ENCODE results near the gene GRSF1. TPM values are rescaled to one million over a fixed set of nuclear protein-coding genes. Genes with fewer than 3 reads are reported as not detected.

GRSF1 gene
- total and polyA plus RNA-seq, 2 of the 13 experiments (the other 11 are each of a cell fraction or from before 2014, with no cell fraction given) = 66.5 to 103 TPM

DNA sequence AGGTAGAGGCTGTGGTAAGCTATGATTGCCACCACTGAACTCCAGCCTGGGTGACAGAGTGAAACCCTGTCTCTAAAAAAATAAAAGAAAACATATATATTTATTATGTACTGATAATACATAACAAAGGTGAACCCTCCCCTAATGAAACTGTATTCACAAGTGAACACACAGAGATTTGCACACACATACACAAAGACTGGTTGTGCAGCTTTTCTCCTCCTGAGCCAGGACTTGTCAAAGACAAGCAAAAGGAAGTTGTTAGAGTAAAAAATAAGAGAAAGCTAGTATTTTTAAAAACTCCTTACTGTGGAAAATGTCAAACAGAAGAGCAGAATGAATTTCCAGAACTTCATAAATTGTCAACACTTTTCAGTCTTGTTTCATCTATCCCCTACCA lies 1.5 kb upstream of the GRSF1 start:
- ChIA-PET CTCF (ENCODE audit: low intra/inter-chr PET ratio, low total read pairs) (no interaction called here), POLR2A (no interaction called here)
- Histone ChIP-seq H3K4me3 (replicated peaks in 1 of 3; ENCODE audit: insufficient read depth in 1 of 3, low read depth in 2 of 3, low read length in 3 of 3) (no peak overlapping the region), H2AFZ (ENCODE audit: low read length) (no peak overlapping the region), H3K79me2 (ENCODE audit: insufficient read depth, low read length) (peaks cover 28% of the 10 kb centered on the region), H3K27ac (ENCODE audit: extremely low read length, insufficient read depth, low read length) (no peak overlapping the region), H3K36me3 (replicated peaks in 1 of 2; ENCODE audit: control insufficient read depth in 1 of 2, insufficient read depth in 2 of 2, low read length in 2 of 2) (no peaks in the 10 kb centered on the region), H3K4me1 (ENCODE audit: insufficient read depth, low read length) (peaks cover 29% of the 10 kb centered on the region), H3K27me3 (ENCODE audit: control insufficient read depth in 1 of 2, insufficient read depth in 2 of 2, low read length in 2 of 2) (no peaks in the 10 kb centered on the region), H3K9ac (ENCODE audit: insufficient read depth, low read depth, low read length) (no peak overlapping the region), H3K9me3 (ENCODE audit: low read length) (no peaks in the 10 kb centered on the region), H3K4me2 (ENCODE audit: low read depth, low read length) (no peak overlapping the region; the same call in 1 of the 2 replicates), H4K20me1 (ENCODE audit: insufficient read depth, low read length) (peaks cover 20% of the 10 kb centered on the region)
- no peak for ATAC-seq
- in situ Hi-C loops (cut with HindIII; ENCODE audit: extremely low pct_ligation_motif_present, low pct_unique_long_range_greater_than_20kb) = loop anchor here (10.0 kb wide), 1 partner anchor 154 kb away; the partner anchor contains the start of gene DCK
- TF ChIP-seq MAFG (CRISPR knock-in tag; IDR thresholded peaks at IDR 0.05) = no peak
- no peak for TF ChIP-seq HOXD1 (CRISPR knock-in tag; IDR thresholded peaks at IDR 0.05)
- TF ChIP-seq CREBL2 (CRISPR knock-in tag; IDR thresholded peaks at IDR 0.05; ENCODE audit: borderline replicate concordance) = no peak
- TF ChIP-seq MED8 (CRISPR knock-in tag; IDR thresholded peaks at IDR 0.05; ENCODE audit: insufficient replicate concordance) = no peak
- no peak for TF ChIP-seq ZFP36L1 (CRISPR knock-in tag; IDR thresholded peaks at IDR 0.05)
- TF ChIP-seq KLF9 (CRISPR knock-in tag; IDR thresholded peaks at IDR 0.05; ENCODE audit: low read depth) = no peak
- TF ChIP-seq MATR3 (CRISPR knock-in tag; IDR thresholded peaks at IDR 0.05) = no peak
- TF ChIP-seq NFE2L1 (CRISPR knock-in tag; IDR thresholded peaks at IDR 0.05; ENCODE audit: borderline replicate concordance) = no peak
- no peak for TF ChIP-seq TFDP1 (CRISPR knock-in tag; IDR thresholded peaks at IDR 0.05; ENCODE audit: borderline replicate concordance)
- no peak for TF ChIP-seq KAT8 (CRISPR knock-in tag; IDR thresholded peaks at IDR 0.05)
- no peak for TF ChIP-seq CC2D1A (CRISPR knock-in tag; IDR thresholded peaks at IDR 0.05)
- intact Hi-C loops (cut with micrococcal nuclease; ENCODE audit: unreplicated experiment) = loop anchor here (5.0 kb wide), 2 partner anchors 154 to 189 kb away; partner anchors contain the start of gene UTP3
- no peak for DNase-seq (ENCODE audit: low spot score)
- no TSS peak for BruUV-seq (replicated peaks)
- FAIRE-seq = no peak
